GM23338 (cell line): ENCODE measurements around the gene C5orf22. TPM values are rescaled to one million over a fixed set of nuclear protein-coding genes. Genes with fewer than 3 reads are reported as not detected.

ENCODE experiments used
- STAT1 ChIP-seq: IDR thresholded peaks from one replicate; pipeline ENCODE4 v1.6.1; 2016; ENCODE audit warnings: antibody characterized with exemption; ENCODE audit not compliant: unreplicated experiment
- ZNF331 ChIP-seq: fragments of 250-450 bp; sonication (Bioruptor Pico); IDR thresholded peaks from 2 replicates; pipeline ENCODE4 v1.5.0; 2020; ENCODE audit warnings: low read depth, mild to moderate bottlenecking, moderate library complexity
- polyA plus RNA-seq: library from polyadenylated mRNA; unstranded; fragments of >200 nt; fragmentation: Nextera tagmentation; extraction: Ambion mirVana; gene quantifications from 2 replicates; pipeline ENCODE4 v1.2.1, GENCODE V29; 2016
- small RNA-seq: library from RNA; depleted of rRNA; stranded (forward); fragments of <200 nt; gene quantifications from one replicate; pipeline ENCODE3, GENCODE V24; 2014; ENCODE audit warnings: low replicate concordance
- total RNA-seq: library from RNA; depleted of rRNA; stranded (reverse); fragments of >200 nt; shearing (Covaris generic); gene quantifications from 2 replicates; pipeline ENCODE4 v1.2.3, GENCODE V29; 2014; rRNA removed
- TF ChIP-seq, protein P1 (sequence below): fragments of 250-450 bp; sonication (Bioruptor Pico); IDR thresholded peaks from 2 replicates; pipeline ENCODE4 v1.5.0; 2020; ENCODE audit warnings: mild to moderate bottlenecking, moderate library complexity

Gene C5orf22
- total and polyA plus RNA-seq, 2 experiments from 2014 or later, result 13.6 to 30.9 TPM

- TF ChIP-seq, protein P1, sequence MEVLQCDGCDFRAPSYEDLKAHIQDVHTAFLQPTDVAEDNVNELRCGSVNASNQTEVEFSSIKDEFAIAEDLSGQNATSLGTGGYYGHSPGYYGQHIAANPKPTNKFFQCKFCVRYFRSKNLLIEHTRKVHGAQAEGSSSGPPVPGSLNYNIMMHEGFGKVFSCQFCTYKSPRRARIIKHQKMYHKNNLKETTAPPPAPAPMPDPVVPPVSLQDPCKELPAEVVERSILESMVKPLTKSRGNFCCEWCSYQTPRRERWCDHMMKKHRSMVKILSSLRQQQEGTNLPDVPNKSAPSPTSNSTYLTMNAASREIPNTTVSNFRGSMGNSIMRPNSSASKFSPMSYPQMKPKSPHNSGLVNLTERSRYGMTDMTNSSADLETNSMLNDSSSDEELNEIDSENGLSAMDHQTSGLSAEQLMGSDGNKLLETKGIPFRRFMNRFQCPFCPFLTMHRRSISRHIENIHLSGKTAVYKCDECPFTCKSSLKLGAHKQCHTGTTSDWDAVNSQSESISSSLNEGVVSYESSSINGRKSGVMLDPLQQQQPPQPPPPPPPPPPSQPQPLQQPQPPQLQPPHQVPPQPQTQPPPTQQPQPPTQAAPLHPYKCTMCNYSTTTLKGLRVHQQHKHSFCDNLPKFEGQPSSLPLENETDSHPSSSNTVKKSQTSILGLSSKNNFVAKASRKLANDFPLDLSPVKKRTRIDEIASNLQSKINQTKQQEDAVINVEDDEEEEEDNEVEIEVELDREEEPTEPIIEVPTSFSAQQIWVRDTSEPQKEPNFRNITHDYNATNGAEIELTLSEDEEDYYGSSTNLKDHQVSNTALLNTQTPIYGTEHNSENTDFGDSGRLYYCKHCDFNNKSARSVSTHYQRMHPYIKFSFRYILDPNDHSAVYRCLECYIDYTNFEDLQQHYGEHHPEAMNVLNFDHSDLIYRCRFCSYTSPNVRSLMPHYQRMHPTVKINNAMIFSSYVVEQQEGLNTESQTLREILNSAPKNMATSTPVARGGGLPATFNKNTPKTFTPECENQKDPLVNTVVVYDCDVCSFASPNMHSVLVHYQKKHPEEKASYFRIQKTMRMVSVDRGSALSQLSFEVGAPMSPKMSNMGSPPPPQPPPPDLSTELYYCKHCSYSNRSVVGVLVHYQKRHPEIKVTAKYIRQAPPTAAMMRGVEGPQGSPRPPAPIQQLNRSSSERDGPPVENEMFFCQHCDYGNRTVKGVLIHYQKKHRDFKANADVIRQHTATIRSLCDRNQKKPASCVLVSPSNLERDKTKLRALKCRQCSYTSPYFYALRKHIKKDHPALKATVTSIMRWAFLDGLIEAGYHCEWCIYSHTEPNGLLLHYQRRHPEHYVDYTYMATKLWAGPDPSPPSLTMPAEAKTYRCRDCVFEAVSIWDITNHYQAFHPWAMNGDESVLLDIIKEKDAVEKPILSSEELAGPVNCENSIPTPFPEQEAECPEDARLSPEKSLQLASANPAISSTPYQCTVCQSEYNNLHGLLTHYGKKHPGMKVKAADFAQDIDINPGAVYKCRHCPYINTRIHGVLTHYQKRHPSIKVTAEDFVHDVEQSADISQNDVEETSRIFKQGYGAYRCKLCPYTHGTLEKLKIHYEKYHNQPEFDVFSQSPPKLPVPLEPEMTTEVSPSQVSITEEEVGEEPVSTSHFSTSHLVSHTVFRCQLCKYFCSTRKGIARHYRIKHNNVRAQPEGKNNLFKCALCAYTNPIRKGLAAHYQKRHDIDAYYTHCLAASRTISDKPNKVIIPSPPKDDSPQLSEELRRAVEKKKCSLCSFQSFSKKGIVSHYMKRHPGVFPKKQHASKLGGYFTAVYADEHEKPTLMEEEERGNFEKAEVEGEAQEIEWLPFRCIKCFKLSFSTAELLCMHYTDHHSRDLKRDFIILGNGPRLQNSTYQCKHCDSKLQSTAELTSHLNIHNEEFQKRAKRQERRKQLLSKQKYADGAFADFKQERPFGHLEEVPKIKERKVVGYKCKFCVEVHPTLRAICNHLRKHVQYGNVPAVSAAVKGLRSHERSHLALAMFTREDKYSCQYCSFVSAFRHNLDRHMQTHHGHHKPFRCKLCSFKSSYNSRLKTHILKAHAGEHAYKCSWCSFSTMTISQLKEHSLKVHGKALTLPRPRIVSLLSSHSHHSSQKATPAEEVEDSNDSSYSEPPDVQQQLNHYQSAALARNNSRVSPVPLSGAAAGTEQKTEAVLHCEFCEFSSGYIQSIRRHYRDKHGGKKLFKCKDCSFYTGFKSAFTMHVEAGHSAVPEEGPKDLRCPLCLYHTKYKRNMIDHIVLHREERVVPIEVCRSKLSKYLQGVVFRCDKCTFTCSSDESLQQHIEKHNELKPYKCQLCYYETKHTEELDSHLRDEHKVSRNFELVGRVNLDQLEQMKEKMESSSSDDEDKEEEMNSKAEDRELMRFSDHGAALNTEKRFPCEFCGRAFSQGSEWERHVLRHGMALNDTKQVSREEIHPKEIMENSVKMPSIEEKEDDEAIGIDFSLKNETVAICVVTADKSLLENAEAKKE (CRISPR knock-in tag), result no peak
- TF ChIP-seq ZNF331 (no peak), STAT1 (no peak)
Observed at GRCh38 chr5:31604644-31605043, 72.5 kb downstream of the C5orf22 start (continued).

Small RNA genes within 50 kb of the gene (small RNA-seq; reads per million reads assigned to genes)
- gene RF00019 (not detected), gene RNU6-363P (not detected)

Other genes starting within 250 kb of the C5orf22 start
- 70.6 and 82.3 TPM in 2 replicates for gene DROSHA, start 208 bp upstream of the C5orf22 start, total RNA-seq
- 87.4 and 87.8 TPM in 2 replicates for gene DROSHA, start 208 bp upstream of the C5orf22 start, polyA plus RNA-seq
- gene PDZD2, start 106.8 kb downstream of the C5orf22 start, total RNA-seq, result 16.9 and 19.8 TPM in 2 replicates
- gene PDZD2, start 106.8 kb downstream of the C5orf22 start, polyA plus RNA-seq, result 8.3 and 10.2 TPM in 2 replicates